ENCODE data around the gene NOS1AP.

DNA sequence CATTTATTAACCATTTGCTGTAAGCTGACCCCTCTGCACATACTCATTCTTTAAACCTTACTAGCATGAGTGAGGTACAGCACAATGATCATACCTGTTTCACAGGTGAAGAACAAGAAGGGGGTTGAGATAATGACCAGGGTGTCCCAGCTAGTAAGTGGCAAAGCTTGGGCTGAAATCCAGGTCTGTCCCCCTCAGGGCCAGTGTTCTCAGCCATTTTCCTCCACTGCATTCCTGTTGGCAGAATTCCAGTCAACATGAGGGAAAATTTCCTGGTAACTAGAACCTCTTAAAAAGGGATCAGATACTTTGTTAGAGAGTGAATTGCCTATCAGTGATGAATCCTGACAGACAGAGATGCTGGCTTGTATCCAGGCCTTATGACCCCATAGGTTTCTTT, 259.0 kb downstream of the NOS1AP start:
- no peak for TF ChIP-seq POLR2A (IDR thresholded peaks at IDR 0.05; ENCODE audit: low read depth, low read length)
- no peak for TF ChIP-seq SPI1 (IDR thresholded peaks at IDR 0.05; ENCODE audit: low read depth, low read length)
